Activated T-helper 1 cell treated with Interleukin-2 at 50 U/mL for 16 hours (primary cell): ENCODE data around the gene FCHO1.
A peak's percentile ranks its signal among the peaks of the same experiment; 100 is the strongest.

ENCODE experiments used
- DNase-seq: peaks from one replicate; pipeline ENCODE4 v3.0.0-alpha.2; 2020; ENCODE audit warnings: low read depth

Gene FCHO1

GRCh38 chr19:17751103-17751911 is at the start of gene FCHO1:
FCHO1 (plus strand) TSS chr19:17751477; CDS start chr19:17755165, 3,688 bp downstream.
- DNase-seq: peak; percentile 82

GRCh38 chr19:17703824-17704463 is 47.3 kb upstream of the FCHO1 start:
- DNase-seq: peak; percentile 57

- no peak for DNase-seq
Measured at GRCh38 chr19:17706750-17707181, 44.5 kb upstream of the FCHO1 start.

GRCh38 chr19:17711851-17712250 is 39.4 kb upstream of the FCHO1 start:
- no peak for DNase-seq

GRCh38 chr19:17716309-17716929 is 34.9 kb upstream of the FCHO1 start:
- DNase-seq: no peak

- DNase-seq: no peak
Measured at GRCh38 chr19:17718550-17718946, 32.7 kb upstream of the FCHO1 start.

- peak; percentile 48 for DNase-seq
Measured at GRCh38 chr19:17718947-17719711, 32.1 kb upstream of the FCHO1 start, which contains the start of gene MAP1S. MAP1S (plus strand) TSS chr19:17719480; CDS start chr19:17719503, 23 bp downstream.

- DNase-seq: no peak
Measured at GRCh38 chr19:17719730-17720400, 31.4 kb upstream of the FCHO1 start.

- DNase-seq: no peak
Measured at GRCh38 chr19:17720440-17720839, 30.8 kb upstream of the FCHO1 start.

GRCh38 chr19:17721111-17721628 is 30.1 kb upstream of the FCHO1 start:
- DNase-seq: no peak

- DNase-seq: no peak
Measured at GRCh38 chr19:17721821-17722220, 29.5 kb upstream of the FCHO1 start.

- DNase-seq: no peak
Measured at GRCh38 chr19:17722655-17723240, 28.5 kb upstream of the FCHO1 start.

- no peak for DNase-seq
Measured at GRCh38 chr19:17724655-17725054, 26.6 kb upstream of the FCHO1 start.

- no peak for DNase-seq
Measured at GRCh38 chr19:17725422-17726078, 25.7 kb upstream of the FCHO1 start.

GRCh38 chr19:17726136-17726741 is 25.0 kb upstream of the FCHO1 start:
- no peak for DNase-seq

- DNase-seq: no peak
Measured at GRCh38 chr19:17726964-17727773, 24.1 kb upstream of the FCHO1 start.

- DNase-seq: no peak
Measured at GRCh38 chr19:17727843-17728242, 23.4 kb upstream of the FCHO1 start.

GRCh38 chr19:17733127-17733526 is 18.1 kb upstream of the FCHO1 start:
- DNase-seq: no peak

- DNase-seq: no peak
Measured at GRCh38 chr19:17734146-17734545, 17.1 kb upstream of the FCHO1 start.
